Astrocyte of the cerebellum (primary cell): ENCODE measurements around the gene KCNMA1.

ENCODE experiments used
- DNase-seq: peaks from one replicate; pipeline ENCODE4 v3.0.0-alpha.2; 2011; ENCODE audit warnings: low read depth
- H3K4me3 ChIP-seq: 2 replicates; pipeline ENCODE4 v1.5.1; 2011; ENCODE audit warnings: mild to moderate bottlenecking, low read depth, low read length, moderate library complexity
- CTCF ChIP-seq: IDR thresholded peaks from 2 replicates; pipeline ENCODE4 v1.5.1; 2012; ENCODE audit warnings: low read length, low read depth, moderate library complexity, mild to moderate bottlenecking; ENCODE audit errors: missing control alignments
- in situ Hi-C: cut with HindIII; loops from 2 replicates; pipeline ENCODE4 v1.10.0; 2017; ENCODE audit warnings: low sequenced_read_pairs

KCNMA1 gene

GRCh38 chr10:77493239-77493806, 144.3 kb downstream of the KCNMA1 start:
- TF ChIP-seq CTCF: no peak
- in situ Hi-C loops: no loop called here

GRCh38 chr10:77492368-77492994, 145.1 kb downstream of the KCNMA1 start:
- in situ Hi-C loops: no loop called here
- no peak for DNase-seq
- no peak for TF ChIP-seq CTCF
- H3K4me3 ChIP-seq: no peak overlapping the region

More at GRCh38 chr10:77493239-77493806, 144.3 kb downstream of the KCNMA1 start:
- no peak overlapping the region for H3K4me3 ChIP-seq
- no peak for DNase-seq

GRCh38 chr10:77490534-77491314, 146.9 kb downstream of the KCNMA1 start:
- no peak for TF ChIP-seq CTCF
- DNase-seq: peak; percentile 48
- in situ Hi-C loops: no loop called here
- no peak overlapping the region for H3K4me3 ChIP-seq

- in situ Hi-C loops: no loop called here
- H3K4me3 ChIP-seq: no peak overlapping the region
- DNase-seq: no peak
- no peak for TF ChIP-seq CTCF
Observed at GRCh38 chr10:77486517-77486916, 151.1 kb downstream of the KCNMA1 start.

GRCh38 chr10:77485847-77486246, 151.8 kb downstream of the KCNMA1 start:
- no peak for TF ChIP-seq CTCF
- H3K4me3 ChIP-seq: no peak overlapping the region
- in situ Hi-C loops: no loop called here
- DNase-seq: no peak

GRCh38 chr10:77482072-77482471, 155.5 kb downstream of the KCNMA1 start:
- H3K4me3 ChIP-seq: no peak overlapping the region
- no peak for DNase-seq
- no peak for TF ChIP-seq CTCF
- in situ Hi-C loops: loop anchor here (5.0 kb wide), 1 partner anchor 45 kb away; no protein-coding TSS in a partner anchor
